Testis (tissue), 2 donors: Measurements from ENCODE around the gene PRR5.

ENCODE experiments used
- CTCF ChIP-seq, 3 experiments: fragments of 450-650 bp in 2 of 3; fragments of 200-600 bp in 1 of 3; sonication (generic) in 1 of 3; IDR thresholded peaks; one replicate each; pipeline ENCODE4 v1.5.1; 2016 to 2019; ENCODE audit warnings: antibody characterized with exemption in 3 of 3, mild to moderate bottlenecking in 2 of 3, moderate library complexity in 1 of 3
- POLR2A ChIP-seq: fragments of 450-650 bp; IDR thresholded peaks from one replicate; pipeline ENCODE4 v1.6.1; 2017; ENCODE audit warnings: antibody characterized with exemption, mild to moderate bottlenecking, moderate library complexity

- TF ChIP-seq CTCF (IDR thresholded peaks at IDR 0.05) (no peak), POLR2A (no peak)
Observed at GRCh38 chr22:44738347-44738715, 36.3 kb downstream of the PRR5 start.
